GM18873 (cell line): ENCODE measurements around the gene DAZAP1.
"Not testable (repeated sequence)": the region's sequence is repeated elsewhere in the genome, so short reads cannot be mapped to it uniquely, and the experiment has no call there.

Experiments
- ATAC-seq: cut with Tn5 transposase; IDR thresholded peaks from one replicate; pipeline ENCODE4 v1.9.1; 2021; ENCODE audit warnings: mild to moderate bottlenecking, moderate library complexity, moderate number of reproducible peaks; ENCODE audit not compliant: unreplicated experiment, low FRiP score

The DAZAP1 gene

GRCh38 chr19:1438933-1439354 is 31.6 kb downstream of the DAZAP1 start:
- no peak for ATAC-seq

GRCh38 chr19:1439525-1440417 is 32.4 kb downstream of the DAZAP1 start:
- not testable (repeated sequence) for ATAC-seq

- ATAC-seq: no peak
These were observed 33.0 kb downstream of the DAZAP1 start for GRCh38 chr19:1440418-1440801.

- ATAC-seq: no peak
These were observed 33.6 kb downstream of the DAZAP1 start for GRCh38 chr19:1441022-1441426.

- no peak for ATAC-seq
These were observed 34.5 kb downstream of the DAZAP1 start for GRCh38 chr19:1441677-1442438.

GRCh38 chr19:1445185-1445931 is 38.0 kb downstream of the DAZAP1 start:
- ATAC-seq: no peak

GRCh38 chr19:1445932-1446712 is 38.7 kb downstream of the DAZAP1 start:
- no peak for ATAC-seq

GRCh38 chr19:1446713-1447481 is 39.5 kb downstream of the DAZAP1 start:
- no peak for ATAC-seq

- no peak for ATAC-seq
These were observed 40.1 kb downstream of the DAZAP1 start for GRCh38 chr19:1447504-1447903.

- no peak for ATAC-seq
These were observed 40.6 kb downstream of the DAZAP1 start for GRCh38 chr19:1447944-1448343.

GRCh38 chr19:1449467-1450442 is 42.4 kb downstream of the DAZAP1 start, which contains the start of gene APC2:
TSS of gene APC2 (plus strand) at chr19:1450121. CDS start at chr19:1453002, 2,881 bp downstream.
- ATAC-seq: no peak

GRCh38 chr19:1450735-1451731 is 43.6 kb downstream of the DAZAP1 start:
- no peak for ATAC-seq

GRCh38 chr19:1451916-1452801 is 44.8 kb downstream of the DAZAP1 start:
- no peak for ATAC-seq

- no peak for ATAC-seq
These were observed 45.6 kb downstream of the DAZAP1 start for GRCh38 chr19:1452802-1453524.
